RWPE2 (cell line): ENCODE measurements around the gene GSTO2.

Source experiments
- ATAC-seq: fragments of 200-7000 bp; cut with Tn5 transposase; 3 replicates; pipeline ENCODE4 v1.9.1; 2021; ENCODE audit warnings: low read depth
- DNase-seq: peaks from one replicate; pipeline ENCODE4 v3.0.0-alpha.2; 2020; ENCODE audit warnings: low spot score
- H3K27ac ChIP-seq: fragments of 450-650 bp; 2 replicates; pipeline ENCODE4 v1.5.1; 2017; ENCODE audit warnings: mild to moderate bottlenecking; ENCODE audit not compliant: poor library complexity, severe bottlenecking
- H3K27me3 ChIP-seq: fragments of 250-450 bp; sonication (Bioruptor Pico); 2 replicates; pipeline ENCODE4 v1.5.1; 2021; ENCODE audit warnings: mild to moderate bottlenecking, moderate library complexity; ENCODE audit not compliant: insufficient read depth, poor library complexity, severe bottlenecking
- H3K36me3 ChIP-seq: fragments of 250-450 bp; sonication (Bioruptor Pico); 2 replicates; pipeline ENCODE4 v1.5.1; 2020; ENCODE audit warnings: low read depth, mild to moderate bottlenecking, moderate library complexity
- H3K4me1 ChIP-seq: fragments of 250-450 bp; sonication (Bioruptor Pico); 2 replicates; pipeline ENCODE4 v1.5.1; 2021; ENCODE audit warnings: mild to moderate bottlenecking, moderate library complexity; ENCODE audit not compliant: insufficient read depth, poor library complexity, severe bottlenecking
- H3K4me3 ChIP-seq: fragments of 250-450 bp; sonication (Bioruptor Pico); 2 replicates; pipeline ENCODE4 v1.5.1; 2021; ENCODE audit warnings: mild to moderate bottlenecking, moderate library complexity; ENCODE audit not compliant: severe bottlenecking
- H3K9me3 ChIP-seq: fragments of 250-450 bp; sonication (Bioruptor Pico); 2 replicates; pipeline ENCODE4 v1.5.1; 2021; ENCODE audit warnings: mild to moderate bottlenecking, moderate library complexity; ENCODE audit not compliant: severe bottlenecking
- CTCF ChIP-seq: fragments of 450-650 bp; IDR thresholded peaks from one replicate; pipeline ENCODE4 v1.5.1; 2017; ENCODE audit warnings: mild to moderate bottlenecking, moderate library complexity; ENCODE audit not compliant: poor library complexity, severe bottlenecking

Gene GSTO2

GRCh38 chr10:104321226-104321625 is 52.2 kb downstream of the GSTO2 start:
- H3K9me3 ChIP-seq, result no peaks in the 10 kb centered on the region
- peak overlapping the region; percentile 99 for H3K27ac ChIP-seq
- no peak for TF ChIP-seq CTCF
- ATAC-seq (no peak), DNase-seq (no peak)
- H3K27me3 ChIP-seq, result no peaks in the 10 kb centered on the region
- H3K36me3 ChIP-seq, result peaks cover 22% of the 10 kb centered on the region; the same call in 1 of the 2 replicates
- no peak overlapping the region for H3K4me3 ChIP-seq
- peaks cover 65% of the 10 kb centered on the region for H3K4me1 ChIP-seq

GRCh38 chr10:104321725-104322415 is 52.9 kb downstream of the GSTO2 start:
- ATAC-seq (peak; percentile 46), DNase-seq (no peak)
- Histone ChIP-seq H3K4me3 (no peak overlapping the region), H3K4me1 (peaks cover 65% of the 10 kb centered on the region), H3K27ac (peak overlapping the region; percentile 99), H3K27me3 (no peaks in the 10 kb centered on the region), H3K36me3 (peaks cover 16% of the 10 kb centered on the region; the same call in 1 of the 2 replicates), H3K9me3 (no peaks in the 10 kb centered on the region)
- no peak for TF ChIP-seq CTCF

GRCh38 chr10:104322416-104322782 is 53.4 kb downstream of the GSTO2 start:
- DNase-seq, result no peak
- Histone ChIP-seq H3K4me1 (peaks cover 66% of the 10 kb centered on the region), H3K27ac (peak overlapping the region; percentile 99), H3K36me3 (peaks cover 12% of the 10 kb centered on the region; the same call in 1 of the 2 replicates), H3K9me3 (no peaks in the 10 kb centered on the region), H3K27me3 (no peaks in the 10 kb centered on the region), H3K4me3 (no peak overlapping the region)
- peak; percentile 75 for ATAC-seq
- peak; percentile 18 for TF ChIP-seq CTCF

GRCh38 chr10:104323085-104323484 is 54.1 kb downstream of the GSTO2 start:
- Histone ChIP-seq H3K4me3 (no peak overlapping the region), H3K4me1 (peaks cover 69% of the 10 kb centered on the region), H3K9me3 (no peaks in the 10 kb centered on the region), H3K36me3 (peaks cover 12% of the 10 kb centered on the region; the same call in 1 of the 2 replicates), H3K27me3 (no peaks in the 10 kb centered on the region), H3K27ac (peak overlapping the region; percentile 99)
- no peak for ATAC-seq
- DNase-seq, result no peak
- TF ChIP-seq CTCF, result no peak

- DNase-seq, result no peak
- Histone ChIP-seq H3K27me3 (no peaks in the 10 kb centered on the region), H3K36me3 (peaks cover 12% of the 10 kb centered on the region; the same call in 1 of the 2 replicates), H3K4me1 (peaks cover 68% of the 10 kb centered on the region), H3K27ac (peak overlapping the region; percentile 99), H3K9me3 (no peaks in the 10 kb centered on the region), H3K4me3 (no peak overlapping the region)
- TF ChIP-seq CTCF, result no peak
- no peak for ATAC-seq
These were observed 54.8 kb downstream of the GSTO2 start for GRCh38 chr10:104323760-104324201.
